PC-9 (cell line): ENCODE data around the gene SETD3.

Source experiments
- CTCF ChIP-seq: fragments of 200-600 bp; sonication (generic); conservative IDR thresholded peaks from 2 replicates; pipeline ENCODE4 v1.6.1; 2017; ENCODE audit warnings: mixed run types, antibody characterized with exemption, mild to moderate bottlenecking, moderate library complexity
- EZH2 ChIP-seq: fragments of 200-600 bp; sonication (generic); IDR thresholded peaks from 2 replicates; pipeline ENCODE4 v1.8.0; 2017; ENCODE audit warnings: antibody characterized with exemption, low read depth

DNA sequence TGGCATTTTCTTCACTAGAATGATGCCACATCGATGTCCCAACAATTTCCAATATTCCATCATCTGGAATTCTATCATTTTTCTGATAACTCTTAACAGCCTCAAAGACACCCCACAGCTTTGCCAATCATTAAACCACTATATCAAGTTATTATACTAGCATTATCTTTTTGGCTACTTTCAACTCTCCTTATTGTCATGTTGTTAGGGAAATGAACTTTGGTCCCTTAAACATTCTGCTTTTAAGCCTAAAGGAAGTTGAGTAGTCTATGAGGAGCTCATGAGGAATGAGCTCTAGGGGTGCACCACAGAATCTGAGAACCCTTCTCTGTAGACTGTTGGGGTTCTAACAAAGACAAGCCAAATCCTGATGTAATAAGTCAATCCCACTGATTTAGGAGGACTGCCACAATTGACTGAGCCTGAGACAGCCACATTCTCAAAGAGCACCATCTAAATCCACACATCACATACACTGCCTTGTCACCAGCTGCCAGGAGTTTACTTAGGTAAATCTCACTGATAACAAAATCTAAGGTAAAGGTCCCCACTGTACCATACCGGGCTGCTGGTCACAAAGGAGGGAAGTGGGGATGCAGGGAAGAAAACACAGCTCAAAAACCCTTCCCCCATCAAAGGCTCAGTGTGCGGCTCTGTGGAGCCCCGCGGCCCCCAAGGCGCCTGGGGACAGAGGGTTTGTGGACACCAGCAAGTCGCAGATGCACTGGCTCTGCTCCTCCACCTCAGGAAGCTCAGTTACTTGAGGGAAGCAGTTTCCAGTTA lies 58.2 kb downstream of the SETD3 start:
- TF ChIP-seq CTCF (no peak), EZH2 (no peak)
